A549 (cell line): ENCODE measurements around the gene MEF2D.

Experiments
- BCL3 ChIP-seq: fragments of >200 bp; sonication (Bioruptor Twin); formaldehyde crosslinking; IDR thresholded peaks from 3 replicates; pipeline ENCODE4 v1.6.1; 2016
- CTCF ChIP-seq: fragments of >200 bp; sonication (Bioruptor Twin); formaldehyde crosslinking; IDR thresholded peaks from 3 replicates; pipeline ENCODE4 v1.5.1; 2016
- ELK1 ChIP-seq: fragments of 150-350 bp; IDR thresholded peaks from 2 replicates; pipeline ENCODE4 v1.6.1; 2014; ENCODE audit warnings: low read depth, mild to moderate bottlenecking, low read length
- KDM5A ChIP-seq: fragments of 200-600 bp; sonication (generic); IDR thresholded peaks from 2 replicates; pipeline ENCODE4 v1.6.1; 2016; ENCODE audit warnings: antibody characterized with exemption, mild to moderate bottlenecking
- POLR2A ChIP-seq: IDR thresholded peaks from 2 replicates; pipeline ENCODE4 v1.6.1; 2012; ENCODE audit warnings: mild to moderate bottlenecking, low read length
- RAD21 ChIP-seq, 2 experiments: fragments of >200 bp in 1 of 2; sonication (Bioruptor Twin) in 1 of 2; formaldehyde crosslinking in 1 of 2; IDR thresholded peaks in 1 of 2; conservative IDR thresholded peaks in 1 of 2; 2 replicates in 1 of 2; 3 replicates in 1 of 2; pipeline ENCODE4 v1.6.1; 2012 to 2018; ENCODE audit warnings: inconsistent platforms in 1 of 2
- RFX5 ChIP-seq: fragments of 450-650 bp; IDR thresholded peaks from 2 replicates; pipeline ENCODE4 v1.7.1; 2014; ENCODE audit warnings: antibody characterized with exemption, mild to moderate bottlenecking, moderate library complexity
- TP53 ChIP-seq: fragments of 250-450 bp; sonication (Bioruptor Pico); IDR thresholded peaks from 2 replicates; pipeline ENCODE4 v1.5.0; 2021; ENCODE audit warnings: mild to moderate bottlenecking, moderate library complexity

- no peak for TF ChIP-seq POLR2A
- no peak for TF ChIP-seq CTCF
- no peak for TF ChIP-seq RFX5
- TF ChIP-seq KDM5A = no peak
- TF ChIP-seq RAD21 (conservative IDR thresholded peaks at IDR 0.05 in 1 of 2, IDR thresholded peaks at IDR 0.05 in 1 of 2) = no peak
- TF ChIP-seq BCL3 = no peak
- TF ChIP-seq ELK1 = no peak
- no peak for TF ChIP-seq TP53 (CRISPR knock-in tag)
These were observed 2.7 kb downstream of the MEF2D start for GRCh38 chr1:156497743-156498431.
